C1 segment of cervical spinal cord (tissue), 14 donors: ENCODE results near the gene SMIM10L2A.
A peak's percentile ranks its signal among the peaks of the same experiment; 100 is the strongest.
"Not testable (repeated sequence)": the region's sequence is repeated elsewhere in the genome, so short reads cannot be mapped to it uniquely, and the experiment has no call there.

Experiments used
- DNase-seq, 14 donors: peaks; one replicate each; lab custom pipeline; 2025; lab: John Stamatoyannopoulos, UW

Gene SMIM10L2A

DNA sequence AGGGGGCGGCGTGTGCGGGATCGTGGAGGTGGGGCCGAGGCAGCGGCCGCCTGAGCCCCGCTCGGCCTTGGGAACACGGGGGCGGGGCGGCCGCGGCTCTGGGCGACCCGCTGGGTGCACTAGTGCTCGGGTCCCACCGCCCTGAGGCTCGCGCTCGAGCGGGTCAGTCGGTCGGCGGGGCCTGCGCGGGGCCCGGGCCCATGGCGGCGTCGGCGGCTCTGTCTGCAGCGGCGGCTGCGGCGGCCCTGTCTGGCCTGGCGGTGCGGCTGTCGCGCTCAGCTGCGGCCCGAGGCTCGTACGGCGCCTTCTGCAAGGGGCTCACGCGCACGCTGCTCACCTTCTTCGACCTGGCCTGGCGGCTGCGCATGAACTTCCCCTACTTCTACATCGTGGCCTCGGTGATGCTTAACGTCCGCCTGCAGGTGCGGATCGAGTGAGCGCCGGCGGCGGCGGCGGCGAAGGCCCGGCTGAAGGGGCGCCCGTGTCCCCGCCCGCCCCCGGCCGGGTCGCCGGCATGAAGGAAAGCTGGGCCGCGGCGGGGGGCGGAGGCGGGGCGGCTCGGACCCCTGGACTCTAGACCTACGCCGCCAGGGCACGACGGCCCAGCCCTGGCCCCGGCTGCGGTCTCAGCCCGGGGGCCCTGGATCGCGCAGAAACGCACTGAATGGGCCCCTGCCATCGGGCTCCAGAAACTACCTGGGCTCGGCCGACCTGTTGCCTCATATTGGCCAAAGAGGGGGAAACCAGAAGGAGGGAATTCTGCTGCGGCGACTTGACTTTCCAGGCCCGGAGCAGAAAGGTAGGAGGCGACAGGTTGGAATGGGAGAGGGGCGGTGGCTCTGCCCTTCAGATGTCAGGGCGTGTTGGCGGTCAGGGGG lies at the start of gene SMIM10L2A:
TSS of gene SMIM10L2A (plus strand) at position 13 of the 878 bp plus-strand sequence. CDS start at position 201, 188 bp downstream.
- DNase-seq: no peak

- DNase-seq: no peak
Measured at GRCh38 chrX:135373357-135373756, 48.4 kb upstream of the SMIM10L2A start.

- DNase-seq: no peak
Measured at GRCh38 chrX:135382260-135382659, 39.5 kb upstream of the SMIM10L2A start.

DNA sequence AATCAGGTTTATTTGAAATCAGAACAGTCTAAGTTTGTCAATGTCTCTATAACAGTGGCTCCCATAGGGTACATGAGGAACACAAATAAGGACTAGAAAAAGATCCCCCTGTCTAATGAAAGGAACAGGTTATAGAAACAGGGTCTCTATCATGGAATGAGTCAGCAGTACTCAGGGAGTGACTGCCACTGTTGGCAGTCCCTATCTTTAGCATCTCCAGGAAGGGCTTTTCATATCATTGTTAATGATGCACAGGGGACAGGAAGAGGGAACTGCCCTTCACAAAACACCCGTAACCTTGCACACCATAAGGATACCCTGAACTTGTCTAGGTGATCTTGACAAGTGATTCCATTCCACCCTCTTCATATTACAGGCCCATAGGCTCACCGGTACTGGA lies 38.5 kb upstream of the SMIM10L2A start:
- no peak for DNase-seq

- DNase-seq: no peak
Measured at GRCh38 chrX:135384161-135384836, 37.4 kb upstream of the SMIM10L2A start.

GRCh38 chrX:135388841-135389240 lies 32.9 kb upstream of the SMIM10L2A start:
- DNase-seq: no peak

GRCh38 chrX:135389243-135389642 lies 32.5 kb upstream of the SMIM10L2A start:
- no peak for DNase-seq

- no peak for DNase-seq
Measured at GRCh38 chrX:135389717-135390116, 32.0 kb upstream of the SMIM10L2A start.

GRCh38 chrX:135391734-135392133 lies 30.0 kb upstream of the SMIM10L2A start:
- no peak for DNase-seq

GRCh38 chrX:135393051-135393450 lies 28.7 kb upstream of the SMIM10L2A start:
- DNase-seq: no peak

DNA sequence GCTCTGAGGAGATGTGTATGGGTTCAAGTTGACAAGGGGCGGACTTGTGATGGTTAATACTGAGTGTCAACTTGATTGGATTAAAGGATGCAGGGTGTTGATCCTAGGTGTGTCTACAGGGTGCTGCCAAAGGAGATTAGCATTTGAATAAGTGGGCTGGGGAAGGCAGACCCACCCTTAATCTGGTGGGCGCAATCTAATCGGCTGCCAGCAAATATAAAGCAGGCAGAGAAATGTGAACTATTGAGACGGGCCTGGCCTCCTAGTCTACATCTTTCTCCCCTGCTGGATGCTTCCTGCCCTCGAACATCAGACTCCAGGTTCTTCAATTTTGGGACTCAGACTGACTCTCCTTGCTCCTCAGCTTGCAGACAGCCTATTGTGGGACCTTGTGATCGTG lies 26.7 kb upstream of the SMIM10L2A start:
- no peak for DNase-seq

GRCh38 chrX:135396109-135396508 lies 25.6 kb upstream of the SMIM10L2A start:
- no peak for DNase-seq

GRCh38 chrX:135396566-135396965 lies 25.2 kb upstream of the SMIM10L2A start:
- no peak for DNase-seq

DNA sequence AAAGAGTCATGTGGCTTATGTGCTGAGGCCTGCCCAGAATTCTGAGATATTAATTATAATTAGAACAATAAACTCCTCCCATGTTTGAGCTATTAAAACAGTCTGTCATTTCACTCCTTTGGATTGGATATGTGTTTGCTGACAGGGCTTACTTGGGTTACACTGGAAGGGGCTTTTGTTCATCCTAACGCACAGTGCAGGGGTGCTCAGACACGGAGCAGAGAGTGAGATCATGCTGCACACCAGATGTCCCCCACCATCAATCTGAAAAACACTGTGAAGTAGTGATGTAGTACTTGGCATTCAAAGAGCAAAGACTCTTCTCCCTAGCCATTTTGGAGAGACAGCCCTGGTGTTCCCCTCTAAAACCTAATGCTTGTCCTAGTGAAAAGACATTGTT lies 24.1 kb upstream of the SMIM10L2A start:
- no peak for DNase-seq

GRCh38 chrX:135403374-135403773 lies 18.4 kb upstream of the SMIM10L2A start:
- DNase-seq: no peak

GRCh38 chrX:135406428-135406827 lies 15.3 kb upstream of the SMIM10L2A start:
- DNase-seq: not testable (repeated sequence)

- DNase-seq: no peak
Measured at GRCh38 chrX:135408794-135409193, 12.9 kb upstream of the SMIM10L2A start.

GRCh38 chrX:135410861-135411627 lies 10.7 kb upstream of the SMIM10L2A start:
- no peak for DNase-seq

GRCh38 chrX:135411893-135412292 lies 9.9 kb upstream of the SMIM10L2A start:
- DNase-seq: no peak

DNA sequence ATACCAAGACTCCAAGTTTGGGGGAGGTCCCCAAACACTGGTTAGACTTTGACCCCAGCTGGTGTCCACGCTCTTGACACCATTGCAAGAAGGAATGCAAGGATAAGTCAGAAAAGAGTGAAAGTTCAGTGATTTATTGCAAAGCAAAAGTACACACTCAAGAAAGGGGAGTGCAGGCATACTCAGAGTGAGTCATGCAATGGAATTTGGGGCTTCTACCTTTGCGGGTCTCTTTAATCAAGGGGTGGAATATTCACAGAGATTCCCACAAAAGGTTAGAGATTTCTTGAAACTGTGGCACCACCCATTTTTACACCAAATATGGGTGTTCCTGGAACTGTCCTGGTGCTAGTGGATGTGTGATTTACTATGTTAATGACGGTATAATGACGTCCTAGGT lies 5.2 kb upstream of the SMIM10L2A start:
- no peak for DNase-seq

- DNase-seq: no peak
Measured at GRCh38 chrX:135420831-135421230, 913 bp upstream of the SMIM10L2A start.

DNA sequence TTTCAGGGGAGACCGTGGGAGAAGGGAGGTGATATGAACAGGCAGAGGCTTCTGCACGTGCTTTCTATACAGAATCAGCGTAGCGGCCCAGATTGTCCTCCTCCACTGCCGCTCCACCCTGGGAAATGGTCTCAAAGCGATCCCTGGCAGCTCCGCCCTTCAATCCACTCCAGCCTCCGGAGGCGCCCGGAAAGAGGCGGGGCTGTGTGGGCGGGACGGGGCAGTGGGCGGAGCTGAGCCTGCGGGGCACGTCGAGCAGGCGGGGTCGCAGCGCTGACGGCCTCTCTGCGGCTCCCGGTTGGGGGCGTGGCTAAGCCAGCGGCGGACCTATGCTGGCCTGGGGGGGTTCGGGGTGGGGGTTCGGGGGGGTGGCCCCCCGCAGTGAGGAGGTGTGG lies 210 bp upstream of the SMIM10L2A start:
- peak in 13 of 14 donors; percentile 33 to 85 (median 74) for DNase-seq
